Stimulated activated naive B cell treated with anti-CD40 and anti-IgM and Interleukin-4, amounts not matched to agents 10 μg/mL and 1 μg/mL and 100 μg/mL, for 72 hours (primary cell): ENCODE data around the gene KRT35.

ENCODE experiments used
- ATAC-seq, 2 donors: fragments of 150-1000 bp; cut with Tn5 transposase; replicated peaks; 2 replicates each; pipeline ENCODE4 v1.10.0; 2021; ENCODE audit warnings: moderate library complexity in 1 of 2
- DNase-seq: peaks from one replicate; pipeline ENCODE4 v3.0.0; 2021
- H3K27ac Mint-ChIP-seq: one replicate; pipeline ENCODE4 v1.8.0; 2022; ENCODE audit warnings: mild to moderate bottlenecking, mixed read lengths
- H3K27me3 Mint-ChIP-seq, 2 donors: one replicate each; pipeline ENCODE4 v1.8.0; 2022; ENCODE audit warnings: mixed read lengths in 2 of 2
- H3K36me3 Mint-ChIP-seq, 2 donors: one replicate each; pipeline ENCODE4 v1.8.0; 2022; ENCODE audit warnings: mixed read lengths in 2 of 2, mild to moderate bottlenecking in 1 of 2
- H3K4me1 Mint-ChIP-seq, 2 donors: one replicate each; pipeline ENCODE4 v1.8.0; 2022; ENCODE audit warnings: mixed read lengths in 2 of 2, mild to moderate bottlenecking in 1 of 2
- H3K4me3 Mint-ChIP-seq, 2 donors: one replicate each; pipeline ENCODE4 v1.8.0; 2022; ENCODE audit warnings: mild to moderate bottlenecking in 2 of 2, mixed read lengths in 2 of 2, moderate library complexity in 1 of 2
- H3K9me3 Mint-ChIP-seq, 2 donors: one replicate each; pipeline ENCODE4 v1.8.0; 2022; ENCODE audit warnings: mixed read lengths in 2 of 2, mild to moderate bottlenecking in 1 of 2

Gene KRT35

DNA sequence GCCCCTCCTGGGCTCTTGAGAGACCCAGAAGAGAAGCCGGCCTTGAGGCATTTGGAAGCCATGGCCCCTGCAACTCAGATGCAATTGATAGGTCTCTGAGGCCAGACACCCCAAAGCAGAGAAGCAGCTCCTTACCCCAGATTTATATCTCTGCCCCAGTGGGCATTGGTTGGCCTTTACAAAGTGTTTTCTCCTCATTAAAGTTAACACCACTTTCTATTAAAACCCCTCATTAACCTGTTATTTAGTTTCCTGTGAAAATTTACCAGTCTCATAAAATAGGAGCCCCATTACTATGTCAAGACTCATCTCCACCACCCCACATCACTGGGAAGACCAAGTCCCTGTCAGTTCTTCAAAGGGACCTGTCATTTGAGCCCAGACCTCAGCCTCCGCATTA is at the start of gene KRT35:
Gene KRT35 (minus strand): TSS at position 116 of the 400 bp plus-strand sequence. CDS start 54 bp downstream, at position 62.
- no peaks in the 10 kb centered on the region for H3K36me3 Mint-ChIP-seq
- ATAC-seq (no peak), DNase-seq (no peak)
- no peak within 1 kb of the TSS for H3K27ac Mint-ChIP-seq
- peaks cover 3 to 13% of the 10 kb centered on the region in 2 donors for H3K4me1 Mint-ChIP-seq
- no peak within 1 kb of the TSS for H3K4me3 Mint-ChIP-seq
- H3K9me3 Mint-ChIP-seq: no peaks in the 10 kb centered on the region
- H3K27me3 Mint-ChIP-seq: peaks cover 14 to 16% of the 10 kb centered on the region in 2 donors

DNA sequence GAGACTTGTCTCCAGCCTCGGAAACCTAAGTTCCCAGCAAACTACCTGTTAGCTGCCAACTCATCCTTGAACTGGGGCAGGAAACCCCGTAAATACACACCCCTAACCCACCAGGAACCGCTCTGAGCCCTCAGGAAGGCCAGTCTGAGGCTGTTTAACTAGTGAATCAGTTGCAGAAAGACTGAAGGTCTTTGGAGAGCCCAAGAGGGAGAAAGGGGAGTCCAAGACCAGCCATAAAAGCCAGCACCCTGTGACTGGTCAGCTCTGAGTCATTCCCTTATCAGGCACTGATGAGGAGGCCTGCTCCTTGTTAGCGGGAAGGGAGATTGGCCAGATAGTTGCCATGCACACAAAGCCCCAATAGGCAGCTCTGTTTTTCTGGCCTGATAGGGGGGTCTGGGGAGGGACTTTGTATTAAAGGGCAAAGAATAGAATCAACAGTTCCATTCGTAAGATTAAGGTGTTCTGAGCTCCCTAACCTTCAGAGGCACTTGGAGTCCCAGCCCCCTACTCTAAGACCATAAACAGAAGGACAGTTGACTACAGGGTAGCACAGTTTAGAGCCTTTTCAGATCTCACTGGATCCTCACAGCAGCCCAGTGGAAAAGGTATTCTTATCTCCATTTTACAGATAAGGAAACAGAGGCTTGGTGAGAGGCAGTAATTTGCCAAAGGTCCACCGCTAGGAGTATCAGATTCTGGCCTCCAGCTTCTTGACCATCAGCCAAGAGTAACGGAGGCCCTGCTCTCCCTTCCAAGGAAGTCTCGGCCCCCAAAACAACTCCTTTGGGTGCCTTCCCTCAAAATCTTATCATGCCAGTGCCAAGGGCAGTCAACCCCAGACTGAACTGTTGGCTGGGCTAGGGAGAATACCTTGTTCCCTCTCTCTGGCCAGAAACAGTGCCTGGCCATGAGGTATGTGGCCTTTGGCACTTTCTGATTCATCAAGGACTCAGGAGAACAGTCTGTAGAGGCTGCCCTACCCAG is 49.4 kb upstream of the KRT35 start:
- H3K27me3 Mint-ChIP-seq: peaks cover 74 to 86% of the 10 kb centered on the region in 2 donors
- H3K9me3 Mint-ChIP-seq: no peaks in the 10 kb centered on the region
- H3K36me3 Mint-ChIP-seq: no peaks in the 10 kb centered on the region
- no peak overlapping the region for H3K27ac Mint-ChIP-seq
- peaks cover 14 to 20% of the 10 kb centered on the region in 2 donors for H3K4me1 Mint-ChIP-seq
- ATAC-seq: no peak
- no peak overlapping the region for H3K4me3 Mint-ChIP-seq
- DNase-seq: no peak

DNA sequence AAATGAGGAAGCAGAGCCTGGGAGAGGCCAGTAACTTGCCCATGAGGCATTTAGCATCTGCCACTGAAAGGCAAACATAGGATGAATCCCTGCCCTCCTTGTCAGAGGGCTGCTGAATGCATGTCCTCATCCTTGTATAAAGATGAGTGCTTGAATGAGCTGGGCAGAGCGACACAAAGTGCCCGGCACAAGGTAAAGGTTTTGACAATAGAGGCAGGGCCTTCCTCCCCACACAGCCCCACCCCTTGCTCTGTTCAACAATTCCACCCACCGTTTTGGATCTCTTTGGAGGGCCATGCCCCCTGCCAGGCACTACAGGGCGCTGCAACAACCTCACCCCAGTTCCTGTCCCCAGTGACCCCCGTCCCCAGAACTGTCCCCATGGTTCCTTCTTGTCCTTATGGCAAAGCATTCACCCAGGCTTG is 48.6 kb upstream of the KRT35 start:
- DNase-seq (no peak), ATAC-seq (no peak)
- H3K36me3 Mint-ChIP-seq: no peaks in the 10 kb centered on the region
- H3K4me1 Mint-ChIP-seq: peaks cover 14 to 20% of the 10 kb centered on the region in 2 donors
- H3K27me3 Mint-ChIP-seq: peaks cover 76 to 84% of the 10 kb centered on the region in 2 donors
- no peak overlapping the region for H3K4me3 Mint-ChIP-seq
- no peaks in the 10 kb centered on the region for H3K9me3 Mint-ChIP-seq
- no peak overlapping the region for H3K27ac Mint-ChIP-seq

DNA sequence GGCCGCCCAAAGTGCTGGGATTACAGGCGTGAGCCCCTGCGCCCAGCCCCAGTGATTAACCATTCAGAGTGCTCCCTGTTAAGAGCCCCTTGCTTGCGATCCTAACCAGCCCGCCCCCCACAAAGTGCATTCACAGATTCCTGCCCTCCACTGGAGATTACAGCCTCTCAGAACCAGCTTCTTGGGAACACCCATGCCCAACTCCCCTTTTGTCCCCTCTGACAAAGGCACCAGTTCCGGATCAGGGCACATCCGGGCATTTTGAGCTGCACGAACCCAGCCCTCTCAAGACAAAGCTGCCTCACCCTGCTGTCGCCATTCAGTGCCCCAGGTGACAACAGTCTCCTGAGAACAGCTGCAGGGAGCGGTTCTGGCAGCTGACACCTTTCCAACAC is 48.0 kb upstream of the KRT35 start:
- H3K27ac Mint-ChIP-seq: no peak overlapping the region
- ATAC-seq (no peak), DNase-seq (no peak)
- no peaks in the 10 kb centered on the region for H3K36me3 Mint-ChIP-seq
- no peak overlapping the region for H3K4me3 Mint-ChIP-seq
- H3K9me3 Mint-ChIP-seq: no peaks in the 10 kb centered on the region
- H3K4me1 Mint-ChIP-seq: peaks cover 14 to 20% of the 10 kb centered on the region in 2 donors
- H3K27me3 Mint-ChIP-seq: peaks cover 79 to 85% of the 10 kb centered on the region in 2 donors

DNA sequence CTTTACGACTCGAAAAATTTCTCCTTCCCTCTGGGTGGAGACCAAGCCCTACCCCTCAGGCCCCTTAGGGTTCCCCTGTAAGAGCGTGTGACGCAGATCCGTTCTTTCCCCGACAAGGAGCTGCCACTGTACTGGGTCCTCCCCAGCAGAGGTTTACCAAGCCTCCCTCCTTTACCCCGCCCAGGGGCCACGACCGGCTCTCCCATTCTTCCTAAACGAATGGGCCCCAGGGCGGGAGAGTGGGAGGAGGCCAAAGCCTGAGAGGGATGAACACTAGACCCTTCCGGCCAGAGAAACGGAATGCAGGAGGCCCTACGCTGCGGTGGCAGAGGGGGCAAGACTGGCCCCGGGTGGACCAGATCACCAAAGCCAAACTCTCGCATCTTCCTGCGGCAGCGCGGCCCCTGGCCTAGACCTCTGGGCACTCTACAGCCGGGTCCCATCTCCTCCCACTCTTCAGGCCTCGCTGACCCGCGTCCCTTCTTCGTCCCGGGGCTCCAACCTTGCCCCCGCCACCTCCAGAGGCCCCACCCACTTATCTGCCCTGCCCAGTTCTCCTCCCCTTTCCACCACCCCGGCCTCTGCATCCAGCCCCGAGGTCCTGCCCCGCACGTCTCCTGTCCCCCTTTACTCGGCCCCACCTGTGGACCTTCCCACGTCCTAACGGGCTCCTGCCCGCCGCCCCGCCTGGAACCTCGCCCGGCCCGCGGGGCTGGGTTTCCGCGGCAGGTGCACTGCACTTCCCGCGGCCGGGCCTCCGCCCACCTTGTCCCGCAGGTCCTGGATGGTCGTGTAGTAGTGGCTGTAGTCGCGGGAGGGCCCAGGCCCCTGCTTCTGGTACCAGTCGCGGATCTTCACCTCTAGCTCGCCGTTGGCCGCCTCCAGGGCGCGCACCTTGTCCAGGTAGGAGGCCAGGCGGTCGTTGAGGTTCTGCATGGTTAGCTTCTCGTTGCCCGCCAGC is 46.4 kb upstream of the KRT35 start:
- peaks cover 14 to 20% of the 10 kb centered on the region in 2 donors for H3K4me1 Mint-ChIP-seq
- no peaks in the 10 kb centered on the region for H3K36me3 Mint-ChIP-seq
- peaks cover 64 to 81% of the 10 kb centered on the region in 2 donors for H3K27me3 Mint-ChIP-seq
- no peaks in the 10 kb centered on the region for H3K9me3 Mint-ChIP-seq
- H3K4me3 Mint-ChIP-seq: peak overlapping the region; percentile 41 to 51
- ATAC-seq (peak in 1 of 2 donors; percentile 36), DNase-seq (no peak)
- H3K27ac Mint-ChIP-seq: no peak overlapping the region

DNA sequence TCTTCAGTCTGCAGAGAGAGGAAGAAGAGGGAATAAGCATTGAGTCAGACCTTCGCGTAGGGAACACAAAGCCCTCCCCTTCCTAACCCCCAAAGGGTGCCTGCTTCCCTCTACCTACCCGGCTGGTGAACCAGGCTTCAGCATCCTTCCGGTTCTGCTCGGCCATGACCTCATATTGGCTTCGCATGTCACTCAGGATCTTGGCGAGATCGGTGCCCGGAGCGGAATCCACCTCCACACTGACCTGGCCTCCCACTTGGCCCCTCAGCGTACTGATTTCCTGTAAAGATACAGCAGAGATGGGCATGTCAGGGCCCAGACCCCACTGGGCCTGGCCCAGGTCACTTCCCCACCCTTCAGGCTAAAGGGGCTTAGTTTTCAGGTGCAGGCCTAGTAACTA is 43.3 kb upstream of the KRT35 start:
- H3K4me3 Mint-ChIP-seq: no peak overlapping the region
- H3K27me3 Mint-ChIP-seq: peaks cover 39 to 66% of the 10 kb centered on the region in 2 donors
- DNase-seq: no peak
- peaks cover 13 to 20% of the 10 kb centered on the region in 2 donors for H3K4me1 Mint-ChIP-seq
- ATAC-seq: no peak
- no peaks in the 10 kb centered on the region for H3K9me3 Mint-ChIP-seq
- no peaks in the 10 kb centered on the region for H3K36me3 Mint-ChIP-seq
- H3K27ac Mint-ChIP-seq: no peak overlapping the region

DNA sequence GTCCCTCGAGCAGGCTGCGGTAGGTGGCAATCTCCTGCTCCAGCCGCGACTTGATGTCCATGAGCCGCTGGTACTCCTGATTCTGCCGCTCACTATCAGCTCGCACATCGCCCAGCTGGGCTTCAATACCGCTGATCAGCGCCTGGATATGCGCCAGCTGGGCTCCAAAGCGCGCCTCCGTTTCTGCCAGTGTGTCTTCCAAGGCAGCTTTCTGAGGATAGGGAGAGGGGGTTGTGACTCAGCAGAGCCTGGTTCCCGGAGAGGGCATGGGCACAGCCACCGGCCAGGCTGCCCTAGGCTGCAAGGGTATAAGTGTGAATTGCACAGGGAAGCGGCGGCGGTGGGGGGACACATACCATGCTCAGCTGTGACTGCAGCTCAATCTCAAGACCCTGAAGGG is 42.8 kb upstream of the KRT35 start:
- H3K4me1 Mint-ChIP-seq: peaks cover 10 to 20% of the 10 kb centered on the region in 2 donors
- no peak overlapping the region for H3K27ac Mint-ChIP-seq
- ATAC-seq: no peak
- DNase-seq: no peak
- H3K4me3 Mint-ChIP-seq: no peak overlapping the region
- no peaks in the 10 kb centered on the region for H3K9me3 Mint-ChIP-seq
- H3K36me3 Mint-ChIP-seq: no peaks in the 10 kb centered on the region
- H3K27me3 Mint-ChIP-seq: peaks cover 38 to 66% of the 10 kb centered on the region in 2 donors

DNA sequence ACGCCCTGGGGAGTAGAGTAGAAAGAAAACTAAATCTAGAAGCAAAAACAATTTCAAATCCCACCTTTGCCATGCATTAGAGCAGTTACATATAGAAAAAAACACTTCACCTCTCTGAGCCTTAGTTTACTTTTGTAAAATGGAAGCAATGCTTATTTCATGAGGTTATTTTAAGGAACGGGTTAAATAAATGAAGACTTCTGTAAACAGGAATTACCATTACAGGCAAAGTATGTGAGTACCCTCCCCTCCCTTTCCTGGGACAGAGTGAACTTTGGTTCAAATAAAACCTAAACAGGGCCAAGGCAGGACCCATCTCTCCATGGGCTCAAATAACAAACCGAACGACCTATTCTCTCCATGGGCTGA is 42.3 kb upstream of the KRT35 start:
- Mint-ChIP-seq H3K36me3 (no peaks in the 10 kb centered on the region), H3K4me3 (no peak overlapping the region), H3K27me3 (peaks cover 37 to 66% of the 10 kb centered on the region in 2 donors), H3K9me3 (no peaks in the 10 kb centered on the region), H3K27ac (no peak overlapping the region), H3K4me1 (peaks cover 8 to 15% of the 10 kb centered on the region in 2 donors)
- DNase-seq (no peak), ATAC-seq (no peak)

DNA sequence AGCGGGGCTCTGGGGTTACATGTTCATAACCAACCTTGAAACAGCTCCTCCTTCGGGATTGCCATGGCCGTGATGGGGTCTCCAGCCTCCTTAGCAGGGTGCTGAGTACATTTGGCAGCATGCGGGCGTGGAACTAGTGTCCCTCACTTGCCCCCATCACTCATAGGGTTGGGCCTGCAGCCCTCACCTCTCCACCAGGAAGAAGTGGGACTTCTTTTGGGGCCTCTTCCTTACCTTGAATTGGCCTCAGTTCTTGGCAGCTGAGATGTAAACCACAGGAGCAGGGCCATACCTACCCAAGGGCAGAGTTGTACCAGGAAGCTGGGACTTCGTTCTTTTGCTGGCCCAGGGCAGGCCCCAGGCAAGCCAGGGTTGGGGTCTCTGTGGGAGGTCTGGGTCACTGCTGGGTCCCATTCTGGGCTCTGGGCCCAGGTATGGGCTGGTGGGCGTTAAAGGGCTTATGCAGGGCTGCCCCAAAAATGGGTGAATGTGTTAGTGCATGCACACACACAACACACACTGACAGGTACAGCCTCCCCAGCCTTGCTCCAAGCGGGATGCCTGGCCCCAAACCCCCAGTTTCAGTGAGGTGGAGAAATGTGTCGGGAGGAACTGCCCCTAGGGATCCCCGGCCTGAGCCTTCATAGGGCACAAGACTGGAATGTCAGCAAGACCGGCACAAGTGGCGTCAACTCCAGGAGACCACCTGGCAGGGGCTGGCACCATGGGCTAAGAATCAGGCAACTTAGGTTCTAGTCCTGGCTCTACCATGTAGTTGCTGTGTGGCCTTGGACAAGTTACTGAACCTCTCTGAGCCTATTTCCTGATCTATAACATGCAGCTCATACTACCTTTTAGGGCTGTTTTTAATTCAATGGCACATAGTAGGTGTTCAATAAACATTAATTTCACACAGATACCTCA is 41.6 kb upstream of the KRT35 start:
- Mint-ChIP-seq H3K27ac (no peak overlapping the region), H3K27me3 (peaks cover 34 to 61% of the 10 kb centered on the region in 2 donors), H3K36me3 (no peaks in the 10 kb centered on the region), H3K4me3 (no peak overlapping the region), H3K9me3 (no peaks in the 10 kb centered on the region), H3K4me1 (peaks cover 7 to 9% of the 10 kb centered on the region in 2 donors)
- ATAC-seq: no peak
- DNase-seq: no peak

DNA sequence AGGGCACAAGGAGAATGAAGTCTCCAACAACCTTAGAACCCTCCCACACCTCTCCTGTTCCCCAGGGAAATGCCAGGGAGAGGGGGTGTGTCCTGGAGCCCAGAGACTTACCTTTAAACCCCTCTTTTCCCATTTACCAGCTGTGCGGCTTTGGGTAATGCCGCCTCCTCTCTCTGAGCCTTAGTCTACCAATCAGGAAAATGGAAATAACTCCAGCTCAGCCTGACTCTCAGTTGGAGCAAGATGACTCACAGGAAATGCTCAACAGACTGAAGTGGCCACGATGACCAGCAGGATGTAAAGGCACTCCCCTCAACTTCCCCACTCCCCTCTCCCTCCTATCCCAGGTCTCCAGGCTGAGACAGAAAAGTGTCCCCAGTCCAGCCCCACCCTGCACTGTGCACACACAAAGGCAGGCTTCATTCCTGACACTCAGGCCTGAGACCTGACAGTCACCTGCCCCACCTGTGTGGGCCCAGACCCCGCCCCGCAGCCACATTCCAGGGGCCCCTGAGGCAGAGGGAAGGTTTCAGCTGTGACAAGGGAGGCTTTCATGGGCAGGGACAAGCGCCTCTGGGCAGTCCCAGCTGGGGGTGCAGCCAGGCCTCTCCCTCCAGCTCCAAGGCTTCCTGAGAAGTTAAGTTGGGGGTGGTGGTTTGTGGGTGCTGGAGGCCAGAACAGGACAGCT is 40.8 kb upstream of the KRT35 start:
- ATAC-seq: no peak
- peaks cover 31 to 60% of the 10 kb centered on the region in 2 donors for H3K27me3 Mint-ChIP-seq
- no peak overlapping the region for H3K27ac Mint-ChIP-seq
- peaks cover 0 to under 1% of the 10 kb centered on the region in 2 donors for H3K4me1 Mint-ChIP-seq
- no peaks in the 10 kb centered on the region for H3K36me3 Mint-ChIP-seq
- no peak overlapping the region for H3K4me3 Mint-ChIP-seq
- DNase-seq: no peak
- no peaks in the 10 kb centered on the region for H3K9me3 Mint-ChIP-seq

DNA sequence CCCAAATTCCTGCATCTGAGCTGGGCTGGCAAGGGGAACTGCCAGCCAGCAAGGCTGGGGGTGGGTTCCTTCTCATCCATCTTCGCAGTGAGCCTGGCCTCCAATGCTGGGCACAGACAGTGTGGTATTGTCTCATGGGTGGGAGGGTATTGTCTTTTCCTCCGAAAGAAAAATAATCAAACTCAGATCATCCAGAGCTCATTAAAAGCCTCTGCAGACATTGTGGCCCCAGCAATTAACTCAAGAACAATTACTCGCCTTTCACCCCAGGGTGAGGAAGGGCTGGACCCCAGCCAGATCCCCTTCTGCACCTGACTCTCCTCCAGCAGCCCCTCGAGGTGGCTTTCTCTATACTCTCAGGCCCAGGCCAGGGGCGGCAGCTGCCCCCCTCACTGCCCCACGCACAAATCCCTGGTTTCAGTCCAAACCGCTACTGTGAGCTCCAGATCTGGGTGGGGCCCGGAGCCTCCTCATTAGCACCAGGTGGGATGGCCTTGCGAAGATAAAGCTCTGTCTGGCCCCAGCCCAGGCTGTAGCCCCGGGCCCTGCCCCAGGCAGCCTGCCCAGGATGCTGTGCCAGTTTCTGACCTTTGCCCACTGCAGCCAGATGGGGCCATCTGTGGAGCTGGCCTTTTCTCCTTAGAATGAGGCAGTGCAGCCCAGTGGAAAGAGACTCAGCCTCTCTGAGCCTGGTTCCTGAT is 40.0 kb upstream of the KRT35 start:
- peaks cover 34 to 65% of the 10 kb centered on the region in 2 donors for H3K27me3 Mint-ChIP-seq
- H3K9me3 Mint-ChIP-seq: no peaks in the 10 kb centered on the region
- H3K36me3 Mint-ChIP-seq: no peaks in the 10 kb centered on the region
- ATAC-seq (no peak), DNase-seq (no peak)
- H3K4me1 Mint-ChIP-seq: no peaks in the 10 kb centered on the region
- no peak overlapping the region for H3K4me3 Mint-ChIP-seq
- no peak overlapping the region for H3K27ac Mint-ChIP-seq

DNA sequence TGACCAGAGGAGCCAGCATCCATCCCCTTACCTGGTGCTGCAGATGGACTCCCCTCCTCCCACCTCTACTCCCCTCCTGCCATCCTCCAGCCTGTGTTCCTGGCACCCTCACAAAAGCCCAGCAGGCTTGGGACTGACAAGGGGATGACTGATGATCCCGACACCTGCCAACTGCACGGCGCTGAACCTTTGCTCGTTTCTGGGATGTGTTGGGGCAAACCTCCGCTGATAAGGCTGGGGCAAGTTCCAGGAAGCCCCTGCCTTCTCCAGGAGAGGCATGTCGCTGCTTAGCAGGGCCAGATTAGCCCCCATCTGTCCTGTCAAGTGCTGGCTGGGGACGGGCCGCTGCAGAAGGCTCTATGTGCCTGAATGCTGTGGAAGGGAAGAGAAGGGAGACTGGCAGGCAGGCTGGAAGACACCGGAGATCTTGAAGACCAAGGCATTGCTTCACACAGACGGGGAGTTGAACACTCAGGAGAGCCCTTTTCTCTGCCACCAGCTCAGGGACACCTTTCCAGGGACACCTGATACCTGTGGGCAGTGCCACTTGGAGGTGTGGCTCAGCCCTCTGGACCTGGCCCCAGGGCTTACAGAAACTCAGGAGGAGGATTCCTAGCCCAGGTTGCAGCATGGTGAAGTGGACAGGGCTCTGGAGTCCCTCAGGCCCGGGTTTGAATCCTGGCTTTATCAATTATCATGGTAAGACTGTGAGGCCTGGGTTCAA is 38.7 kb upstream of the KRT35 start:
- H3K4me1 Mint-ChIP-seq: no peaks in the 10 kb centered on the region
- H3K9me3 Mint-ChIP-seq: no peaks in the 10 kb centered on the region
- H3K27ac Mint-ChIP-seq: no peak overlapping the region
- no peaks in the 10 kb centered on the region for H3K36me3 Mint-ChIP-seq
- ATAC-seq (no peak), DNase-seq (no peak)
- H3K4me3 Mint-ChIP-seq: no peak overlapping the region
- peaks cover 29 to 66% of the 10 kb centered on the region in 2 donors for H3K27me3 Mint-ChIP-seq
